KOPT-K1 (cell line): ENCODE results near the gene TECPR2.
A peak's percentile ranks its signal among the peaks of the same experiment; 100 is the strongest.

Experiments used
- H3K27ac ChIP-seq: fragments of 200-600 bp; sonication (generic); 2 replicates; pipeline ENCODE4 v1.5.1; 2016; ENCODE audit warnings: antibody characterized with exemption, mild to moderate bottlenecking, low read depth, low read length; ENCODE audit not compliant: poor library complexity, severe bottlenecking
- H3K36me3 ChIP-seq: fragments of 200-600 bp; sonication (generic); 2 replicates; pipeline ENCODE4 v1.5.1; 2017; ENCODE audit warnings: antibody characterized with exemption, mild to moderate bottlenecking, low read length, moderate library complexity; ENCODE audit not compliant: insufficient read depth
- H3K9me3 ChIP-seq: fragments of 200-600 bp; sonication (generic); 2 replicates; pipeline ENCODE4 v1.5.1; 2017; ENCODE audit warnings: antibody characterized with exemption, low read length, mild to moderate bottlenecking; ENCODE audit not compliant: insufficient read depth, poor library complexity, severe bottlenecking

TECPR2 gene

GRCh38 chr14:102479777-102480176, 117.0 kb downstream of the TECPR2 start:
- no peaks in the 10 kb centered on the region for H3K36me3 ChIP-seq
- H3K27ac ChIP-seq = peak overlapping the region; percentile 18
- no peaks in the 10 kb centered on the region for H3K9me3 ChIP-seq

- Histone ChIP-seq H3K9me3 (no peaks in the 10 kb centered on the region), H3K36me3 (no peaks in the 10 kb centered on the region), H3K27ac (no peak overlapping the region)
These were observed 118.6 kb downstream of the TECPR2 start for GRCh38 chr14:102481371-102481770.

GRCh38 chr14:102481791-102482238, 119.1 kb downstream of the TECPR2 start:
- Histone ChIP-seq H3K9me3 (no peaks in the 10 kb centered on the region), H3K36me3 (no peaks in the 10 kb centered on the region), H3K27ac (no peak overlapping the region)

- no peak overlapping the region for H3K27ac ChIP-seq
- H3K36me3 ChIP-seq = no peaks in the 10 kb centered on the region
- H3K9me3 ChIP-seq = no peaks in the 10 kb centered on the region
These were observed 121.6 kb downstream of the TECPR2 start for GRCh38 chr14:102484316-102484715.

DNA sequence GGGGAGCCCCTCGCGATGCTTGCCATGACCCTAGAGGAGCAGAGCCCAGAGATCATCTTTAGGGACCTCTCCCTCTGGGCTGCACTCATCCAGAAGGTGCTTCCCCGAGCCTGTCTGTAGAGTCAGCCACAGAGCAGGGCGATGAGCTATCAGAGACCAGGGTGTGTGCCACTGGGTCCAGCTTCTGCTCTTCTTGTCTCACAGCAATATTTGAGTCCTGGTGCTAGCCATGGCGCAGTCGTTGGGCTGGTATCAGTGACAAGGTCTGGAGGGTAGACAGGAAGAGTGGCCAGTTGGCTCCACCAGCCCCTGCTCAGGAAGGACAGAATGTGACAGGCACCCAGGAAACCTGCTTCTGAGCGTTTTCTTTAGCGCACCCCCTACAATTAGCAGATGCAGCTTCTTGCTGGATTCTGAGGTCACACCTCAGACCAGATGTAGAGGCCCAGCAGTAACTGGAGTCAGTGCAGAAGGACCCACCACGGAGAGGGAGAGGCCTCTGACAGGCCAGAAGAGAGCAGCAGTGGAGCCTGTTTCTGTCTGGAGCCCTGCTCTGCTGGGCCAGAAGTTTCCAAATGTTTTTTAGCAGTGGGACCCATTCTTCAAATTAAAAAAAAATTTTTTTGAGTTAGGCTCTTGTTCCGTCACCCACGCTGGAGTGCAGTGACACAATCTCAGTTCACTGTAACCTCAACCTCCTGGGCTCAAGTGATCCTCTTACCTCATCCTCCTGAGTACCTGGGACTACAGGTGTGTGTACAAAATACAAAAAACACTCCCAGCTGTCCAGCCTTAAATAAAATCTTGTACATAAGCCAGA, 123.2 kb downstream of the TECPR2 start:
- no peak overlapping the region for H3K27ac ChIP-seq
- no peaks in the 10 kb centered on the region for H3K9me3 ChIP-seq
- no peaks in the 10 kb centered on the region for H3K36me3 ChIP-seq

- H3K9me3 ChIP-seq = no peaks in the 10 kb centered on the region
- no peaks in the 10 kb centered on the region for H3K36me3 ChIP-seq
- no peak overlapping the region for H3K27ac ChIP-seq
These were observed 123.9 kb downstream of the TECPR2 start for GRCh38 chr14:102486513-102487203.

DNA sequence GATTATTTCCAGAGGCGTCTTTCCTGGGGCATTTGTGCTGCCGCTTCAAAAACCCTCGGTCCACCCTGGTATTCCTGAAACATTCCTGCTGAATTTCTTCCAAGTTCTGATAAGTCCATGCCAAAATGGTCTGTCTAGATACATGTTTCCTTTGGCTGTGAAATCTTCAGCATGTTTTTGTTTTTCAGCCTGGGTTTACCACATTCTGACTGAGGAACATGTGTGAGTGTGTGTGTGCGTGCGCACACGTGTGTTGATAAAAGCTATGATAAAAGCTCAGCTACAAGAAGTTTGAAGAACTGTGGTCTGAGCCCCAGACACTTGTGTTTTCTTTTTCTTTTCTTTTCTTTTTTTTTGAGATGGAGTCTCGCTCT, 124.5 kb downstream of the TECPR2 start:
- no peak overlapping the region for H3K27ac ChIP-seq
- H3K36me3 ChIP-seq = no peaks in the 10 kb centered on the region
- no peaks in the 10 kb centered on the region for H3K9me3 ChIP-seq

GRCh38 chr14:102490456-102490855, 127.7 kb downstream of the TECPR2 start:
- H3K9me3 ChIP-seq = no peaks in the 10 kb centered on the region
- no peaks in the 10 kb centered on the region for H3K36me3 ChIP-seq
- H3K27ac ChIP-seq = no peak overlapping the region

GRCh38 chr14:102491366-102491765, 128.6 kb downstream of the TECPR2 start:
- Histone ChIP-seq H3K9me3 (no peaks in the 10 kb centered on the region), H3K36me3 (no peaks in the 10 kb centered on the region), H3K27ac (no peak overlapping the region)

DNA sequence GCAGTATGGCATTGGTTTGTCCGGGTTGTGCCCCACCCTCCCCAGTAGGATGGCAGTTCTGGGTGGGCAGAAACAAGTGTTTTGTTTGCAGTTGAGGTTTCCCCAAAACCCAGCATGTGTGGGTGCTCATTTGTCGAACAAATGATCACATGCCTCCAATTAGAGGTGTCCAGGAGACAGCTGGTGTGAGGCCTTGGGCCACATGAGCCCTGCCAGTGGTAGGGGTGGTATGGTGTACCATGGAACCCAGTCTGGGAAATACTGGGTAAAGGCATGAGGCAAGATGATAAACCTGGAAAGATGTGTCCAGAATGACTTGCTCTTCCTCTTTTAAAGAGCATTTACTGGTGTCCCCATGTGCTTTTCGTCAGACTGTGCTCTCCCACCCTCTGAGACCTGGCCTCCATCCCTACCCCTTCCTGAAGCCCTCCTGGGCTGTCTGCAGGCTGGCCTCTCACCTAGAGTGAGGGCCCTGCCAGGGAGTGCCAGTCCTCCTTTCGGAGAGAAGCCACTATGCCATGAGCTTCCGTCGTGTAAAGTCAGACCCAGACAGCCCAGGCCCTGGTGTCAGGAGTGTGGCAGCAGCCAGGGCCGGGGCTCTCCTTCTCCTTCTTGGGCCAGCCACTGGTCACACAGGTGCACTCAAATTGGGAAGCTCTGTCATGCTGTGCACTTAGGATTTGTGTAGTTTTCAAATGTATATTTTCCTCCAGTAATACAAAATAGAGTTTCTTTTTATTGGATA, 129.2 kb downstream of the TECPR2 start:
- no peaks in the 10 kb centered on the region for H3K9me3 ChIP-seq
- H3K27ac ChIP-seq = no peak overlapping the region
- H3K36me3 ChIP-seq = no peaks in the 10 kb centered on the region

DNA sequence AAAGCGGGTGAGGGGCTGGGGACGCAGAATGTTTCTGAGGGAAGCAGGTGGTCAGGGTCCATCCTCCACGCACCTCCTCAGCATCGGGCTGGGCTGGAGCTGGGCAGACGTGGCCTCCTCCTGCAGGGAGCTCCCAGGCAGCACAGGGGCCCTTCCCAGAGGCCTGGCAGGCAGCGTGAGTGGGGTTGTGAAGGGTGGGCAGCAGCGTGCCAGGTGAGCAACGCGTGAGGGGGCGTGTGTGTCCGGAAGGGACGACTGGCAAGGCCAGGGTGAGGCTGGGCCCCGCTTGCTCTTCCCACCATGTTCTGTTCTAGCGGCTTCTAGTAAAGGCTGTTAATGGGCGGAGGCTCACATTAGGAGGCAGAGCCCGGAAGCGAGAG, 129.8 kb downstream of the TECPR2 start:
- H3K27ac ChIP-seq = no peak overlapping the region
- H3K9me3 ChIP-seq = no peaks in the 10 kb centered on the region
- H3K36me3 ChIP-seq = no peaks in the 10 kb centered on the region

DNA sequence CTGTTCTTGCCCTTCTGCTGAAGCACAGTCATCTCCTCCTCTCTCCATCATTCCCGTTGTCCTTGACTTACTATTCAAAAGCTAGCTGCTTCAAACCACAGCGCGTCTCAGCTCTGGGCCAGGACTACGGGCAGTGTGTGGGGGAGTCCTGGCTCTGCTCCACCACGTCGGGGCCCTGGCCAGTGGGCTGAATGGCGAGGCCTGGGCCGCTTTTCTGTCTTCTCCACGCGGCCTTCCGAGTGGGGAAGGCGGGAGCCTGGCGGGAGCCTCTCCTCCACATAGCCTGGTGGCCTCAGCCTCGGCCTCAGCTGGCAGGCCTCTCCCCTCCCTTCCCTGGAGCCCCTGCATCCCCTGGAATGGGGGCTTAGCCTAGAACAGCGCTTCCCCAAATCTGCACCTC, 130.4 kb downstream of the TECPR2 start:
- H3K36me3 ChIP-seq = no peaks in the 10 kb centered on the region
- no peak overlapping the region for H3K27ac ChIP-seq
- H3K9me3 ChIP-seq = no peaks in the 10 kb centered on the region

DNA sequence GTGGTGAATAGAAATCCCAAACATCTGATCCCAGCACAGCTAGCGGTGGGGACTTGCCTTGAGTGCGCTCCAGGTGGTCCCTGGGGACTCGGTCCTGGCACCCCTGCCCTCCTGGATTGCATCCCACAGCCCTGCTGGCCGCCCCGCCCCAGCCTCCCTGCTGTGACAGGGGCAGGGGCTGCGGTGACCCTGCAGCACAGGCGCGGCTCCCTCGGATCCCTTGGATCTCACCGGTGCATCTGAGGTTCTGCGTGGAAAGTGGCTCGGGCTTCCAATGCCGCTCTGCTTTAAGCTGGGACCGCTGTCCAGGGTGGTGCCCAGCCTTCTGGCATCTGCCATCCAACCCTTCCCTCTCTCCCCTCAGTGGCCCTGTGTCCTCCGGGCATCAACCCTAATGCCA, 130.8 kb downstream of the TECPR2 start:
- Histone ChIP-seq H3K27ac (no peak overlapping the region), H3K36me3 (peaks cover 4% of the 10 kb centered on the region; the same call in 1 of the 2 replicates), H3K9me3 (no peaks in the 10 kb centered on the region)

- H3K27ac ChIP-seq = no peak overlapping the region
- no peaks in the 10 kb centered on the region for H3K9me3 ChIP-seq
These were observed 133.0 kb downstream of the TECPR2 start for GRCh38 chr14:102495491-102496330.

More at GRCh38 chr14:102495491-102496330, 133.0 kb downstream of the TECPR2 start:
- peaks cover 11% of the 10 kb centered on the region; the same call in 1 of the 2 replicates for H3K36me3 ChIP-seq
